A673 (cell line): Measurements from ENCODE around the gene SFXN5.

Experiments used
- CTCF ChIP-seq: fragments of 300-800, 200-600 bp; sonication (generic); conservative IDR thresholded peaks from 2 replicates; pipeline ENCODE4 v1.5.1; 2017; ENCODE audit warnings: low read depth, mild to moderate bottlenecking, antibody characterized with exemption, low read length, moderate library complexity, mixed read lengths
- EZH2 ChIP-seq: fragments of 200-600 bp; sonication (generic); IDR thresholded peaks from 2 replicates; pipeline ENCODE4 v1.6.1; 2017; ENCODE audit warnings: borderline replicate concordance, low read depth, mild to moderate bottlenecking, mixed read lengths, antibody characterized with exemption, low read length; ENCODE audit not compliant: poor library complexity, severe bottlenecking

DNA sequence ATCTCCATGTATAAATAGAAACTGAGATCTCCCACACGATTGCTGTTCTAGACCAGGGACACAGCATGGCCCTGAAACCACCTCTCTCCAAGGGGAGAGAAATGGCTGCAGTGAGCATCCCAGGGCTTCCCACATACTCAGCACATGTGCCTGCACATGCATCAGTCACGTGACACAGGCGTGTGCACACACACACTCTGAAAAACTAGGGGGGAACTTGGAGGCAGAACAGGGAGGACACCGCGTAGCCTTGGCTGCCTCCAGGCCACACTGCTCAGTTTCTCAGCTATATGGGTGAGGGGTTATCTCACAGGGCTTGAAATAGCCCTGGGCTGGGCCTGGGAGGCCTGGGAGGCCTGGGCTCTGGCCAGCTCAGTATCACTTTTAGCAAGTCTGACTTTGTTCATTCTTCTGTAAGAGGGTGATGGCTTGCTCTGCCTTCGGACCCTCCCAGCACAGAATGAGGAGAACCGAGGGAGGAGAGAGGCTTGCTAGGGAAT is 87.3 kb downstream of the SFXN5 start:
- no peak for TF ChIP-seq CTCF
- no peak for TF ChIP-seq EZH2
